MCF 10A (cell line): Measurements from ENCODE around the gene GTF3C2. TPM values are rescaled to one million over a fixed set of nuclear protein-coding genes. Genes with fewer than 3 reads are reported as not detected.
A peak's percentile ranks its signal among the peaks of the same experiment; 100 is the strongest.

Experiments
- BruUV-seq: library from RNA; stranded (reverse); fragments of 400-500 nt; replicated peaks from 2 replicates; lab custom pipeline; 2021; lab: Mats Ljungman, UMichigan
- CTCF ChIA-PET: fragments of 300-600 bp; sonication (Branson Sonifier 250); formaldehyde crosslinking; extraction: SDS; loops from one replicate; lab custom pipeline; 2021; ENCODE audit warnings: antibody characterized with exemption, inconsistent platforms; lab: Yijun Ruan, JAX
- POLR2A ChIA-PET: fragments of 300-600, 350-650 bp; sonication (Branson Sonifier 250); formaldehyde crosslinking; extraction: SDS; loops from one replicate; lab custom pipeline; 2020; ENCODE audit warnings: antibody characterized with exemption, inconsistent platforms; lab: Yijun Ruan, JAX
- DNase-seq: peaks from one replicate; pipeline ENCODE4 v3.0.0-alpha.2; 2018; ENCODE audit not compliant: unreplicated experiment
- H3K27ac Mint-ChIP-seq: one replicate; pipeline ENCODE4 v1.8.0; 2022; ENCODE audit warnings: mild to moderate bottlenecking, low read depth, mixed read lengths; ENCODE audit not compliant: unreplicated experiment
- H3K27me3 Mint-ChIP-seq: one replicate; pipeline ENCODE4 v1.8.0; 2022; ENCODE audit warnings: mixed read lengths; ENCODE audit not compliant: insufficient read depth, unreplicated experiment
- H3K36me3 Mint-ChIP-seq: one replicate; pipeline ENCODE4 v1.8.0; 2022; ENCODE audit warnings: mild to moderate bottlenecking, moderate library complexity, mixed read lengths; ENCODE audit not compliant: insufficient read depth, unreplicated experiment
- H3K4me1 Mint-ChIP-seq: one replicate; pipeline ENCODE4 v1.8.0; 2022; ENCODE audit warnings: mixed read lengths; ENCODE audit not compliant: insufficient read depth, unreplicated experiment
- H3K4me3 Mint-ChIP-seq: one replicate; pipeline ENCODE4 v1.8.0; 2022; ENCODE audit warnings: mild to moderate bottlenecking, moderate library complexity, mixed read lengths; ENCODE audit not compliant: unreplicated experiment
- H3K9me3 Mint-ChIP-seq: one replicate; pipeline ENCODE4 v1.8.0; 2022; ENCODE audit warnings: mixed read lengths; ENCODE audit not compliant: unreplicated experiment
- CTCF ChIP-seq: fragments of 200-600 bp; IDR thresholded peaks from one replicate; pipeline ENCODE4 v1.8.0; 2022; ENCODE audit warnings: antibody characterized with exemption, mild to moderate bottlenecking; ENCODE audit not compliant: unreplicated experiment
- intact Hi-C: fragments of 100-400 bp; cut with micrococcal nuclease; formaldehyde crosslinking; loops from 2 replicates; pipeline ENCODE4 v1.14.1; 2022
- total RNA-seq: library from RNA; stranded (reverse); gene quantifications from 2 replicates; pipeline ENCODE4 v1.2.3, GENCODE V29; 2022

GTF3C2 gene
- total RNA-seq, 1 experiment from 2014 or later: 47.8 TPM

- peak overlapping the region; percentile 63 for H3K27ac Mint-ChIP-seq
- H3K9me3 Mint-ChIP-seq: no peaks in the 10 kb centered on the region
- DNase-seq: no peak
- no peak for TF ChIP-seq CTCF
- peaks cover 24% of the 10 kb centered on the region for H3K4me1 Mint-ChIP-seq
- intact Hi-C loops: no loop called here
- H3K36me3 Mint-ChIP-seq: peaks cover 86% of the 10 kb centered on the region
- BruUV-seq: no TSS peak
- ChIA-PET CTCF (no interaction called here), POLR2A (interaction anchor here (5.4 to 5.6 kb wide), 2 partner anchors 7 to 55 kb away, joined by 52 to 114 read pairs; partner anchors contain the start of genes EIF2B4, MPV17 and SNX17)
- H3K27me3 Mint-ChIP-seq: no peaks in the 10 kb centered on the region
- no peak overlapping the region for H3K4me3 Mint-ChIP-seq
Observed at GRCh38 chr2:27376866-27377617, 20.5 kb upstream of the GTF3C2 start.

GRCh38 chr2:27376151-27376865 is 19.7 kb upstream of the GTF3C2 start:
- no peak overlapping the region for H3K27ac Mint-ChIP-seq
- peaks cover 89% of the 10 kb centered on the region for H3K36me3 Mint-ChIP-seq
- ChIA-PET POLR2A (no interaction called here), CTCF (no interaction called here)
- intact Hi-C loops: no loop called here
- no peak overlapping the region for H3K4me3 Mint-ChIP-seq
- TSS peak; percentile 3 for BruUV-seq
- peaks cover 19% of the 10 kb centered on the region for H3K4me1 Mint-ChIP-seq
- no peaks in the 10 kb centered on the region for H3K9me3 Mint-ChIP-seq
- no peak for DNase-seq
- H3K27me3 Mint-ChIP-seq: no peaks in the 10 kb centered on the region
- no peak for TF ChIP-seq CTCF

GRCh38 chr2:27375513-27376099 is 19.0 kb upstream of the GTF3C2 start:
- H3K36me3 Mint-ChIP-seq: peaks cover 85% of the 10 kb centered on the region
- no peak for TF ChIP-seq CTCF
- ChIA-PET POLR2A (interaction anchor here (0.6 to 1.4 kb wide), 2 partner anchors 19 to 884 kb away, joined by 3 to 5 read pairs; partner anchors contain the start of gene GTF3C2), CTCF (interaction anchor here (0.6 to 1.2 kb wide), 3 partner anchors 9 to 170 kb away, joined by 3 to 4 read pairs (median 3); no protein-coding TSS in a partner anchor)
- H3K27ac Mint-ChIP-seq: no peak overlapping the region
- peaks cover 18% of the 10 kb centered on the region for H3K4me1 Mint-ChIP-seq
- no TSS peak for BruUV-seq
- H3K27me3 Mint-ChIP-seq: no peaks in the 10 kb centered on the region
- no peak overlapping the region for H3K4me3 Mint-ChIP-seq
- no peak for DNase-seq
- no peaks in the 10 kb centered on the region for H3K9me3 Mint-ChIP-seq
- intact Hi-C loops: no loop called here

GRCh38 chr2:27373567-27373966 is 17.0 kb upstream of the GTF3C2 start:
- Mint-ChIP-seq H3K27ac (no peak overlapping the region), H3K4me1 (peaks cover 19% of the 10 kb centered on the region), H3K27me3 (no peaks in the 10 kb centered on the region), H3K9me3 (no peaks in the 10 kb centered on the region), H3K36me3 (peaks cover 72% of the 10 kb centered on the region), H3K4me3 (no peak overlapping the region)
- intact Hi-C loops: no loop called here
- ChIA-PET POLR2A (interaction anchor here (1.0 to 6.6 kb wide), 3 partner anchors 6 to 36 kb away, joined by 3 to 114 read pairs (median 6); partner anchors contain the start of genes PPM1G and ZNF513), CTCF (interaction anchor here (0.7 kb wide), 1 partner anchor 64 kb away, joined by 3 read pairs; no protein-coding TSS in a partner anchor)
- DNase-seq: no peak
- TF ChIP-seq CTCF: no peak
- no TSS peak for BruUV-seq
